GM23248 (cell line): Measurements from ENCODE around the gene AACS. TPM values are rescaled to one million over a fixed set of nuclear protein-coding genes. Genes with fewer than 3 reads are reported as not detected.

Experiments
- DNase-seq: peaks from one replicate; pipeline ENCODE4 v3.0.0-alpha.2; 2015
- H2AFZ ChIP-seq: fragments of 200-600 bp; sonication (generic); 2 replicates; pipeline ENCODE4 v1.6.1; 2016; ENCODE audit warnings: antibody characterized with exemption
- H3F3A ChIP-seq: fragments of 200-600 bp; sonication (generic); 2 replicates; pipeline ENCODE4 v1.6.1; 2016; ENCODE audit warnings: mild to moderate bottlenecking, antibody characterized with exemption, mixed run types; ENCODE audit not compliant: insufficient read depth
- H3K27ac ChIP-seq: fragments of 200-600 bp; sonication (generic); 2 replicates; pipeline ENCODE4 v1.5.1; 2016; ENCODE audit warnings: mild to moderate bottlenecking
- H3K27me3 ChIP-seq: fragments of 200-600 bp; sonication (generic); replicated peaks from 2 replicates; pipeline ENCODE4 v1.6.1; 2016; ENCODE audit warnings: mild to moderate bottlenecking; ENCODE audit not compliant: insufficient read depth
- H3K36me3 ChIP-seq: fragments of 200-600 bp; sonication (generic); 2 replicates; pipeline ENCODE4 v1.6.1; 2016; ENCODE audit warnings: low read depth, mild to moderate bottlenecking
- H3K4me1 ChIP-seq: fragments of 200-600 bp; sonication (generic); 2 replicates; pipeline ENCODE4 v1.6.1; 2016; ENCODE audit warnings: mild to moderate bottlenecking; ENCODE audit not compliant: insufficient read depth
- H3K4me2 ChIP-seq: fragments of 200-600 bp; sonication (generic); one replicate; pipeline ENCODE4 v1.6.1; 2016; ENCODE audit warnings: mild to moderate bottlenecking; ENCODE audit not compliant: unreplicated experiment
- H3K4me3 ChIP-seq: fragments of 200-600 bp; sonication (generic); 2 replicates; pipeline ENCODE4 v1.5.1; 2016; ENCODE audit warnings: mild to moderate bottlenecking
- H3K79me2 ChIP-seq: fragments of 200-600 bp; sonication (generic); 2 replicates; pipeline ENCODE4 v1.6.1; 2016; ENCODE audit warnings: mild to moderate bottlenecking; ENCODE audit not compliant: insufficient read depth
- H3K9ac ChIP-seq: fragments of 200-600 bp; sonication (generic); 2 replicates; pipeline ENCODE4 v1.6.1; 2016; ENCODE audit warnings: mild to moderate bottlenecking
- H3K9me2 ChIP-seq: fragments of 200-600 bp; sonication (generic); 2 replicates; pipeline ENCODE4 v1.6.1; 2016; ENCODE audit warnings: mixed run types, mild to moderate bottlenecking, moderate library complexity; ENCODE audit not compliant: insufficient read depth
- H3K9me3 ChIP-seq: fragments of 200-600 bp; sonication (generic); one replicate; pipeline ENCODE4 v1.6.1; 2017; ENCODE audit warnings: low read depth
- H4K20me1 ChIP-seq: fragments of 200-600 bp; sonication (generic); 2 replicates; pipeline ENCODE4 v1.6.0; 2016; ENCODE audit not compliant: insufficient read depth
- EZH2 ChIP-seq: fragments of 200-600 bp; sonication (generic); IDR thresholded peaks from 2 replicates; pipeline ENCODE4 v1.6.1; 2018; ENCODE audit warnings: antibody characterized with exemption, mild to moderate bottlenecking; ENCODE audit not compliant: insufficient read depth, poor library complexity, severe bottlenecking
- EZH2phosphoT487 ChIP-seq: fragments of 200-600 bp; sonication (generic); IDR thresholded peaks from 2 replicates; pipeline ENCODE4 v1.6.1; 2018; ENCODE audit warnings: antibody characterized with exemption, moderate library complexity, mild to moderate bottlenecking, low read depth; ENCODE audit not compliant: insufficient read depth
- WGBS, 2 experiments: methylation state at CpG; one replicate each; pipeline ENCODE4 v1.1.6; 2015 to 2017; ENCODE audit warnings: low lambda C conversion rate in 2 of 2, low coverage in 1 of 2; ENCODE audit errors: missing lambda C conversion rate in 2 of 2; 5-methylcytosine and 5-hydroxymethylcytosine counted together
- in situ Hi-C: fragments of 300-500 bp; cut with MboI; formaldehyde crosslinking; loops from 2 replicates; pipeline ENCODE4 v1.15.0; 2020
- polyA plus RNA-seq: library from polyadenylated mRNA; unstranded; fragments of >200 nt; fragmentation: Nextera tagmentation; extraction: Ambion mirVana; gene quantifications from 2 replicates; pipeline ENCODE4 v1.2.1, GENCODE V29; 2016
- total RNA-seq: library from RNA; depleted of rRNA; stranded (reverse); fragments of >200 nt; shearing (Covaris generic); gene quantifications from 2 replicates; pipeline ENCODE4 v1.2.3, GENCODE V29; 2014

Gene AACS
- total and polyA plus RNA-seq, 2 experiments from 2014 or later, result 14.7 to 16.9 TPM

DNA sequence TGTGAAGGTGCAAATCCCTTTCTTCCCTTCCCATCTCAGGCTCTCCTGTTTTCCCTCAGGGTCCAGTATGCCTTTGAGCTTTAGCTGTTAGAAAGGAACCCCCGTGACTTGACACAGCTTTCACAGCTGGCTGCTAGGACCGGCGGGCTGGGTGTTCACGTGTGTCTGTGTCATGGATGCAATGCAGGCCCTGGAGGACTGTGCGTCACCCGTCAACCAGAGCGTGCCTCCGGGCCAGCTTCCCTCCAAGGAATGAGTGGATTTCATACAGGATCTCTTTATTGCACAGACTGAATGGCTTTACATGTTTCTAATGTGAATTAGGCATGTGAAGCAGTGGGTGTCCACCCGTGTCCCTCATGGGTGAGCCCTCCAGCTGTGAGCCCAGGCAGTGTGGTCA is 77.4 kb downstream of the AACS start:
- Histone ChIP-seq H3K9me3 (no peaks in the 10 kb centered on the region), H3K79me2 (no peaks in the 10 kb centered on the region), H3K4me1 (peaks cover 32% of the 10 kb centered on the region), H3F3A (peaks cover 12% of the 10 kb centered on the region), H4K20me1 (no peaks in the 10 kb centered on the region), H3K4me3 (no peak overlapping the region), H3K36me3 (no peaks in the 10 kb centered on the region), H2AFZ (0 out of 2 replicates have a peak overlapping the region, but pooled peaks have one; percentile 32), H3K9ac (peak overlapping the region; percentile 52), H3K27ac (peak overlapping the region; percentile 81), H3K27me3 (no peaks in the 10 kb centered on the region), H3K9me2 (no peaks in the 10 kb centered on the region), H3K4me2 (peak overlapping the region; percentile 66)
- no peak for TF ChIP-seq EZH2phosphoT487
- no peak for TF ChIP-seq EZH2
- WGBS, 2 experiments, result 6 to 8% methylated on average over 9 of the region's 9 CpGs
- DNase-seq, result peak; percentile 95
- in situ Hi-C loops, result no loop called here

DNA sequence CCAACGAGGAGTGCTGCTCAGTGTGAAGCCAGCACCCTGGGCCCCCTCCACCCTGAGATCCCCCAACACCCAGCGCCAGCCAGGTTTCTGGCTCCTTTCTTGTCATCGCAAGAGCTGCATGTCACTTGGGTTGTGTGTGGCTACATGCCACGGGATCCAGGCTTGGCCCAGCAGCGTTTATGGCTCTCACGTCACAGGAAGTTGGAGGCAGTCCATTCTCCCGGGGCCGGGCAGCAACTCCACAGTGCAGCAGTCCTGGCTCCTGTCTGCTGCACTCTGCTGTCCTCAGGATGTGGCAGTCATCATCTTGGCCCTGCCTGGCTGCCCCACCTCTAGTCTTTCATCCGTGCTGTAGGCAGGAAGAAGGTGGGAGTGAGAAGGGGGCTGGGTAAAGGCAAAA is 78.3 kb downstream of the AACS start:
- peak overlapping the region; percentile 52; the same call in 1 of the 2 replicates for H3K9ac ChIP-seq
- no peaks in the 10 kb centered on the region for H3K9me3 ChIP-seq
- H3K9me2 ChIP-seq, result no peaks in the 10 kb centered on the region
- no peak overlapping the region for H3K4me3 ChIP-seq
- H3K4me2 ChIP-seq, result peak overlapping the region; percentile 66
- H3K4me1 ChIP-seq, result peaks cover 32% of the 10 kb centered on the region
- no peaks in the 10 kb centered on the region for H3K27me3 ChIP-seq
- no peak for TF ChIP-seq EZH2phosphoT487
- no peak for TF ChIP-seq EZH2
- H3K79me2 ChIP-seq, result no peaks in the 10 kb centered on the region
- H3F3A ChIP-seq, result peaks cover 12% of the 10 kb centered on the region
- in situ Hi-C loops, result no loop called here
- no peaks in the 10 kb centered on the region for H4K20me1 ChIP-seq
- peak overlapping the region; percentile 13; the same call in 1 of the 2 replicates for H2AFZ ChIP-seq
- H3K27ac ChIP-seq, result peak overlapping the region; percentile 81
- H3K36me3 ChIP-seq, result no peaks in the 10 kb centered on the region
- WGBS, 2 experiments, result 14 to 19% methylated on average over 9 of the region's 9 CpGs
- DNase-seq, result peak; percentile 67

DNA sequence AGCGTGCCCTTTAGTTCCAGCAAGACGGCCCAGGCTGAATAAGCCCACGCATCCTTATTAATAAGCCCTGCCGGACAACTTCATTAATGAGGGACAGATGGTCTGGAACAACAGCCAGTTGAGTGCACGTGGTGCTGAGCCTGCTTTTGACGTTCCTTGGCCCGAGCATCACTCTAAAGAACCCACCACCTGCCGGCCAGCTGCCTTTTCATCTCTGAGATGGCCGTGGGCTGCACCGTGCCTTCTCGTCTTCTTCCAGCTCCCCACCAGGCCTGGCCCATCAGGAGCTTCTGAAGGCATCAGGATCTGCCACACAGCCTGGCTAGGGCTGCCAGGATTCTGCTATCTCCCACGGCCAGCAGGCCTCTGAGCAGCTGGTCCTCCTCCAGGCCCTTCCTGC is 80.0 kb downstream of the AACS start:
- no peaks in the 10 kb centered on the region for H4K20me1 ChIP-seq
- 16 to 25% methylated on average over 12 of the region's 12 CpGs for WGBS, 2 experiments

DNA sequence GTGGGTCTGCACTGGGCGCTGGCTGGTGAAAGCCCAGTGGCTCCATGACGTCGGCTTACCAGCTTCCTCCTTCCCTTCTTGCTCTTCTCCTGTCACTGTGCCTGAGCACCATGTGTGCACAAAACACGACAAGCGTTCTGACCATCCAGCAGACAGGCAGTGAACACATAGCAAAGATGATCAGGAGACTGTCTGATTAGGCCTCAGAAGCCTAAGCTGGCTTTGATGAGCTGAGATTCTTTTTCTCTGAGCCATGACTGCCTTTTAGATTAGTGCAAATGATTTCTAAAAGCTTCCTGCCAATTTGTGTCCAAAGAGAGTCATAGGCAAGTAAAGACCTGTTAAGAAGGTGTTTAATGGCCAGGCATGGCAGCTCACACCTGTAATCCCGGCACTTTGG is 83.1 kb downstream of the AACS start:
- H3K27ac ChIP-seq, result no peak overlapping the region
- no peaks in the 10 kb centered on the region for H3K9me3 ChIP-seq
- no peaks in the 10 kb centered on the region for H3K9me2 ChIP-seq
- 79 to 91% methylated on average over 6 of the region's 6 CpGs for WGBS, 2 experiments
- H3K4me1 ChIP-seq, result peaks cover 4% of the 10 kb centered on the region
- H4K20me1 ChIP-seq, result no peaks in the 10 kb centered on the region
- DNase-seq, result no peak
- no peak for TF ChIP-seq EZH2phosphoT487
- no peak for TF ChIP-seq EZH2
- in situ Hi-C loops, result no loop called here
- H3K9ac ChIP-seq, result no peak overlapping the region
- no peak overlapping the region for H3K4me2 ChIP-seq
- no peaks in the 10 kb centered on the region for H3K79me2 ChIP-seq
- H3F3A ChIP-seq, result 0 out of 2 replicates have a peak, but pooled peaks cover under 1% of the 10 kb centered on the region
- no peak overlapping the region for H3K4me3 ChIP-seq
- H3K36me3 ChIP-seq, result no peaks in the 10 kb centered on the region
- H3K27me3 ChIP-seq, result no peaks in the 10 kb centered on the region
- no peak overlapping the region for H2AFZ ChIP-seq

More for the DNA sequence above, 80.0 kb downstream of the AACS start:
- Histone ChIP-seq H2AFZ (no peak overlapping the region), H3K4me3 (no peak overlapping the region), H3K9me2 (no peaks in the 10 kb centered on the region), H3K36me3 (no peaks in the 10 kb centered on the region), H3F3A (peaks cover 12% of the 10 kb centered on the region), H3K4me1 (peaks cover 31% of the 10 kb centered on the region), H3K27me3 (no peaks in the 10 kb centered on the region), H3K4me2 (no peak overlapping the region), H3K9ac (no peak overlapping the region), H3K79me2 (no peaks in the 10 kb centered on the region), H3K27ac (no peak overlapping the region), H3K9me3 (no peaks in the 10 kb centered on the region)
- DNase-seq, result peak; percentile 52
- no peak for TF ChIP-seq EZH2phosphoT487
- in situ Hi-C loops, result no loop called here
